Measurements from ENCODE around the gene SORL1-AS1.

SORL1-AS1 gene

DNA sequence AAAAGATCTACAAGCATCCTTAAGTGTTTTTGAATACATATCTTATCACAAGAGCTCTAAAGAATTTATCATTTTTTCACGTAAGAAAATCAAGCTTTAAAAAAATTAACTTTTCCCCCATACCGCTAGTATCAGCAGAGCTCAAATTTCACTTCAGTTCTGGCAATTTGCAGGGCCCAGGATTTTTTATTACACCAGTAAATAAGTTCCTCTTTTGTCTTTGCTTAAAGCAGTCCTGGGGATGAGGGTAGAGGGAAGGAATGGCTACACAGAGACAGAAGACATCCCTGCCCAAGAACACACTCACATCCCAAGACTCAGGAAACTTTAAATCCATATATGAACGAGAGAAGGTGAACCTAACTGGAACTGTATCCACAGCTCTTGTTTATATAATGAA is 23.2 kb downstream of the SORL1-AS1 start:
- no peaks in the 10 kb centered on the region for H3K79me1 ChIP-seq (ENCODE audit: low read depth in 1 of 2, low read length in 2 of 2)
- no peaks in the 10 kb centered on the region for H3K36me3 ChIP-seq (ENCODE audit: control insufficient read depth, insufficient read depth, low read length)
- ChIA-PET POLR2A (ENCODE audit: unreplicated experiment) (no interaction called here), CTCF (no interaction called here)
- no peak overlapping the region for H3K18ac ChIP-seq (ENCODE audit: low read depth, low read length)
- H3K4me1 ChIP-seq (ENCODE audit: control insufficient read depth, insufficient read depth, low read length), result no peaks in the 10 kb centered on the region; the same call in 1 of the 2 replicates
- no peaks in the 10 kb centered on the region for H3K9me1 ChIP-seq (ENCODE audit: insufficient read depth, low read length)
- H4K8ac ChIP-seq (ENCODE audit: low read depth in 2 of 2, low read length in 2 of 2), result no peak overlapping the region
- H3K9ac ChIP-seq (ENCODE audit: low read depth, low read length), result no peak overlapping the region
- H3K14ac ChIP-seq (replicated peaks; ENCODE audit: low read depth, low read length), result no peak overlapping the region
- no peak overlapping the region for H2AK5ac ChIP-seq (ENCODE audit: low read depth, low read length)
- no peak overlapping the region for H3K4me2 ChIP-seq (ENCODE audit: low read depth, low read length)
- no peak overlapping the region for H4K91ac ChIP-seq (ENCODE audit: insufficient read depth, low read depth, low read length)
- ATAC-seq (ENCODE audit: low read depth), result no peak
- H3K23ac ChIP-seq (ENCODE audit: low read depth, low read length), result no peak overlapping the region
- dilution Hi-C loops (cut with HindIII; ENCODE audit: low sequenced_read_pairs, unreplicated experiment) (no loop called here), in situ Hi-C loops (cut with MboI; ENCODE audit: low sequenced_read_pairs) (no loop called here), intact Hi-C loops (cut with micrococcal nuclease) (no loop called here)
- no peak overlapping the region for H2BK120ac ChIP-seq (ENCODE audit: low read depth, low read length)
- H3K27me3 ChIP-seq (ENCODE audit: control insufficient read depth, insufficient read depth, low read length), result peaks cover 33% of the 10 kb centered on the region
- H3K9me3 ChIP-seq (ENCODE audit: control insufficient read depth, insufficient read depth, low read length), result no peaks in the 10 kb centered on the region; the same call in 1 of the 2 replicates
- WGBS, 2 experiments (ENCODE audit: extremely low coverage in 2 of 2, insufficient read length in 1 of 2), result no CpG with 5 or more reads among the region's 3 CpGs
- H2BK5ac ChIP-seq (ENCODE audit: low read depth, low read length, poor library complexity, severe bottlenecking), result no peak overlapping the region
- no peak overlapping the region for H3K4ac ChIP-seq (ENCODE audit: low read depth, low read length)
- H4K20me1 ChIP-seq (ENCODE audit: insufficient read depth, low read length), result no peaks in the 10 kb centered on the region
- H3K56ac ChIP-seq (ENCODE audit: extremely low read depth, insufficient read depth, low read length), result no peak overlapping the region
- H3K27ac ChIP-seq (ENCODE audit: insufficient read depth, low read length), result no peak overlapping the region
- no peak overlapping the region for H2AK9ac ChIP-seq (replicated peaks; ENCODE audit: low read depth, low read length, poor library complexity)
- no peak overlapping the region for H2AFZ ChIP-seq (replicated peaks; ENCODE audit: low read length, poor library complexity)
- no peak for DNase-seq
- no peak overlapping the region for H2BK20ac ChIP-seq (ENCODE audit: low read depth, low read length)
- H2BK15ac ChIP-seq (ENCODE audit: low read depth, low read length), result no peak overlapping the region
- TF ChIP-seq, protein P1, sequence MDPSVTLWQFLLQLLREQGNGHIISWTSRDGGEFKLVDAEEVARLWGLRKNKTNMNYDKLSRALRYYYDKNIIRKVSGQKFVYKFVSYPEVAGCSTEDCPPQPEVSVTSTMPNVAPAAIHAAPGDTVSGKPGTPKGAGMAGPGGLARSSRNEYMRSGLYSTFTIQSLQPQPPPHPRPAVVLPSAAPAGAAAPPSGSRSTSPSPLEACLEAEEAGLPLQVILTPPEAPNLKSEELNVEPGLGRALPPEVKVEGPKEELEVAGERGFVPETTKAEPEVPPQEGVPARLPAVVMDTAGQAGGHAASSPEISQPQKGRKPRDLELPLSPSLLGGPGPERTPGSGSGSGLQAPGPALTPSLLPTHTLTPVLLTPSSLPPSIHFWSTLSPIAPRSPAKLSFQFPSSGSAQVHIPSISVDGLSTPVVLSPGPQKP (IDR thresholded peaks at IDR 0.05; ENCODE audit: borderline replicate concordance, low read depth, low read length), result no peak
- TF ChIP-seq CHD1 (IDR thresholded peaks at IDR 0.05; ENCODE audit: low read depth, low read length), result no peak
- TF ChIP-seq SMC3 (IDR thresholded peaks at IDR 0.05; ENCODE audit: low read depth, low read length), result no peak
- TF ChIP-seq, protein P2, sequence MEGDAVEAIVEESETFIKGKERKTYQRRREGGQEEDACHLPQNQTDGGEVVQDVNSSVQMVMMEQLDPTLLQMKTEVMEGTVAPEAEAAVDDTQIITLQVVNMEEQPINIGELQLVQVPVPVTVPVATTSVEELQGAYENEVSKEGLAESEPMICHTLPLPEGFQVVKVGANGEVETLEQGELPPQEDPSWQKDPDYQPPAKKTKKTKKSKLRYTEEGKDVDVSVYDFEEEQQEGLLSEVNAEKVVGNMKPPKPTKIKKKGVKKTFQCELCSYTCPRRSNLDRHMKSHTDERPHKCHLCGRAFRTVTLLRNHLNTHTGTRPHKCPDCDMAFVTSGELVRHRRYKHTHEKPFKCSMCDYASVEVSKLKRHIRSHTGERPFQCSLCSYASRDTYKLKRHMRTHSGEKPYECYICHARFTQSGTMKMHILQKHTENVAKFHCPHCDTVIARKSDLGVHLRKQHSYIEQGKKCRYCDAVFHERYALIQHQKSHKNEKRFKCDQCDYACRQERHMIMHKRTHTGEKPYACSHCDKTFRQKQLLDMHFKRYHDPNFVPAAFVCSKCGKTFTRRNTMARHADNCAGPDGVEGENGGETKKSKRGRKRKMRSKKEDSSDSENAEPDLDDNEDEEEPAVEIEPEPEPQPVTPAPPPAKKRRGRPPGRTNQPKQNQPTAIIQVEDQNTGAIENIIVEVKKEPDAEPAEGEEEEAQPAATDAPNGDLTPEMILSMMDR (conservative IDR thresholded peaks at IDR 0.05; ENCODE audit: low read depth, low read length), result no peak
- H3K4me3 ChIP-seq (ENCODE audit: insufficient read depth, low read depth, low read length), result no peak overlapping the region
- H4K5ac ChIP-seq (ENCODE audit: low read depth, low read length), result no peak overlapping the region
- BruUV-seq (replicated peaks), result no TSS peak

Data from IMR-90 (cell line).